OCI-M2 (cell line): ENCODE data around the gene RIMKLB.
"Not testable (repeated sequence)": the region's sequence is repeated elsewhere in the genome, so short reads cannot be mapped to it uniquely, and the experiment has no call there.

ENCODE experiments used
- DNase-seq: peaks from one replicate; lab custom pipeline; 2025; ENCODE audit not compliant: unreplicated experiment; lab: John Stamatoyannopoulos, UW

RIMKLB gene

GRCh38 chr12:8816448-8817050, 118.8 kb downstream of the RIMKLB start:
- no peak for DNase-seq

- DNase-seq = no peak
Observed at GRCh38 chr12:8817856-8818255, 120.1 kb downstream of the RIMKLB start.

- DNase-seq = no peak
Observed at GRCh38 chr12:8818526-8818925, 120.7 kb downstream of the RIMKLB start.

GRCh38 chr12:8819666-8819980, 121.8 kb downstream of the RIMKLB start:
- DNase-seq = no peak

GRCh38 chr12:8820676-8821407, 123.1 kb downstream of the RIMKLB start:
- not testable (repeated sequence) for DNase-seq

GRCh38 chr12:8821591-8821990, 123.8 kb downstream of the RIMKLB start:
- DNase-seq = no peak

- no peak for DNase-seq
Observed at GRCh38 chr12:8822298-8822697, 124.5 kb downstream of the RIMKLB start, which contains the start of gene A2ML1. TSS of gene A2ML1 (plus strand) at chr12:8822621. CDS start at chr12:8822652, 31 bp downstream.

GRCh38 chr12:8823565-8824300, 125.9 kb downstream of the RIMKLB start:
- no peak for DNase-seq

- no peak for DNase-seq
Observed at GRCh38 chr12:8827551-8828256, 129.9 kb downstream of the RIMKLB start.

- no peak for DNase-seq
Observed at GRCh38 chr12:8828257-8829124, 130.7 kb downstream of the RIMKLB start.

- no peak for DNase-seq
Observed at GRCh38 chr12:8829125-8829518, 131.3 kb downstream of the RIMKLB start.

- DNase-seq = no peak
Observed at GRCh38 chr12:8829621-8830020, 131.8 kb downstream of the RIMKLB start.

GRCh38 chr12:8831116-8831515, 133.3 kb downstream of the RIMKLB start:
- DNase-seq = no peak

- DNase-seq = no peak
Observed at GRCh38 chr12:8832500-8832899, 134.7 kb downstream of the RIMKLB start.
